IMR-90 (cell line): ENCODE data around the gene PTPRF. TPM values are rescaled to one million over a fixed set of nuclear protein-coding genes. Genes with fewer than 3 reads are reported as not detected.

Source experiments
- ATAC-seq: fragments of 200-7000 bp; cut with Tn5 transposase; 2 replicates; pipeline ENCODE4 v1.9.1; 2020; ENCODE audit warnings: low read depth, mild to moderate bottlenecking, moderate library complexity
- BruUV-seq: library from RNA; stranded (reverse); fragments of 400-500 nt; replicated peaks from 2 replicates; lab custom pipeline; 2021; lab: Mats Ljungman, UMichigan
- CTCF ChIA-PET: fragments of 300-600 bp; formaldehyde crosslinking; extraction: SDS; loops from one replicate; lab custom pipeline; 2021; ENCODE audit warnings: antibody characterized with exemption; lab: Yijun Ruan, JAX
- POLR2A ChIA-PET: fragments of 300-600 bp; sonication (Branson Sonifier 250); formaldehyde crosslinking; loops from one replicate; lab custom pipeline; 2022; ENCODE audit warnings: antibody characterized with exemption; ENCODE audit not compliant: unreplicated experiment; lab: Charles Lee
- DNase-seq: peaks from one replicate; pipeline ENCODE4 v3.0.0; 2013
- H2AFZ ChIP-seq: replicated peaks from 2 replicates; pipeline ENCODE3; 2013; ENCODE audit warnings: low read length, mild to moderate bottlenecking; ENCODE audit not compliant: poor library complexity
- H2AK5ac ChIP-seq: 2 replicates; pipeline ENCODE4 v1.6.1; 2013; ENCODE audit warnings: low read depth, low read length, inconsistent platforms
- H2AK9ac ChIP-seq: replicated peaks from 2 replicates; pipeline ENCODE3; 2013; ENCODE audit warnings: mild to moderate bottlenecking, low read depth, low read length, moderate library complexity; ENCODE audit not compliant: poor library complexity
- H2BK120ac ChIP-seq: 2 replicates; pipeline ENCODE4 v1.6.1; 2013; ENCODE audit warnings: low read depth, low read length, inconsistent platforms
- H2BK15ac ChIP-seq: 3 replicates; pipeline ENCODE4 v1.6.1; 2013; ENCODE audit warnings: low read depth, low read length, inconsistent platforms
- H2BK20ac ChIP-seq: 2 replicates; pipeline ENCODE4 v1.6.1; 2013; ENCODE audit warnings: low read depth, mild to moderate bottlenecking, inconsistent platforms, low read length, moderate library complexity
- H2BK5ac ChIP-seq: 2 replicates; pipeline ENCODE4 v1.6.1; 2013; ENCODE audit warnings: mild to moderate bottlenecking, low read depth, low read length, inconsistent platforms; ENCODE audit not compliant: poor library complexity, severe bottlenecking
- H3K14ac ChIP-seq: replicated peaks from 2 replicates; pipeline ENCODE4 v1.6.1; 2013; ENCODE audit warnings: low read depth, low read length, inconsistent platforms
- H3K18ac ChIP-seq: 2 replicates; pipeline ENCODE4 v1.6.1; 2013; ENCODE audit warnings: low read depth, low read length, control low read depth
- H3K23ac ChIP-seq: 2 replicates; pipeline ENCODE4 v1.6.1; 2013; ENCODE audit warnings: low read depth, low read length, inconsistent platforms
- H3K27ac ChIP-seq: 2 replicates; pipeline ENCODE4 v1.5.1; 2013; ENCODE audit warnings: mild to moderate bottlenecking, control low read depth, low read length; ENCODE audit not compliant: insufficient read depth
- H3K27me3 ChIP-seq: 2 replicates; pipeline ENCODE4 v1.6.1; 2013; ENCODE audit warnings: low read length; ENCODE audit not compliant: control insufficient read depth, insufficient read depth
- H3K36me3 ChIP-seq: 2 replicates; pipeline ENCODE4 v1.6.1; 2013; ENCODE audit warnings: low read length, mixed read lengths; ENCODE audit not compliant: control insufficient read depth, insufficient read depth
- H3K4ac ChIP-seq: 2 replicates; pipeline ENCODE4 v1.6.1; 2013; ENCODE audit warnings: low read depth, low read length, inconsistent platforms
- H3K4me1 ChIP-seq: 2 replicates; pipeline ENCODE4 v1.6.1; 2013; ENCODE audit warnings: low read length, mixed read lengths; ENCODE audit not compliant: control insufficient read depth, insufficient read depth
- H3K4me2 ChIP-seq: 2 replicates; pipeline ENCODE4 v1.6.1; 2013; ENCODE audit warnings: low read depth, mild to moderate bottlenecking, control low read depth, low read length, moderate library complexity
- H3K4me3 ChIP-seq: 2 replicates; pipeline ENCODE4 v1.5.1; 2013; ENCODE audit warnings: low read depth, mild to moderate bottlenecking, control low read depth, low read length, moderate library complexity; ENCODE audit not compliant: insufficient read depth
- H3K56ac ChIP-seq: 2 replicates; pipeline ENCODE4 v1.6.1; 2013; ENCODE audit warnings: low read length, inconsistent platforms; ENCODE audit not compliant: insufficient read depth; ENCODE audit errors: extremely low read depth
- H3K79me1 ChIP-seq, 2 experiments: 2 replicates each; pipeline ENCODE4 v1.6.1; 2013; ENCODE audit warnings: low read length in 2 of 2, inconsistent platforms in 1 of 2, low read depth in 1 of 2
- H3K9ac ChIP-seq: 2 replicates; pipeline ENCODE4 v1.6.1; 2013; ENCODE audit warnings: low read depth, low read length, control low read depth
- H3K9me1 ChIP-seq: 2 replicates; pipeline ENCODE4 v1.6.1; 2013; ENCODE audit warnings: low read length, inconsistent platforms; ENCODE audit not compliant: insufficient read depth
- H3K9me3 ChIP-seq: 2 replicates; pipeline ENCODE4 v1.6.1; 2013; ENCODE audit warnings: low read length; ENCODE audit not compliant: control insufficient read depth, insufficient read depth
- H4K20me1 ChIP-seq: 2 replicates; pipeline ENCODE4 v1.6.1; 2013; ENCODE audit warnings: low read length, inconsistent platforms; ENCODE audit not compliant: insufficient read depth
- H4K5ac ChIP-seq: 2 replicates; pipeline ENCODE4 v1.6.1; 2013; ENCODE audit warnings: mild to moderate bottlenecking, low read depth, low read length, control low read depth
- H4K8ac ChIP-seq, 2 experiments: 2 replicates each; pipeline ENCODE4 v1.6.1; 2013; ENCODE audit warnings: low read depth in 2 of 2, low read length in 2 of 2, control low read depth in 1 of 2, inconsistent platforms in 1 of 2
- H4K91ac ChIP-seq: 2 replicates; pipeline ENCODE4 v1.6.1; 2013; ENCODE audit warnings: low read depth, low read length, inconsistent platforms; ENCODE audit not compliant: insufficient read depth
- BHLHE40 ChIP-seq: fragments of 150-350 bp; IDR thresholded peaks from 2 replicates; pipeline ENCODE4 v1.6.1; 2016; ENCODE audit warnings: mild to moderate bottlenecking, low read depth, low read length
- CEBPB ChIP-seq: IDR thresholded peaks from 2 replicates; pipeline ENCODE4 v1.6.1; 2012; ENCODE audit warnings: low read depth, low read length, improper control_type of control experiment
- CHD1 ChIP-seq: IDR thresholded peaks from 2 replicates; pipeline ENCODE4 v1.6.1; 2012; ENCODE audit warnings: low read depth, low read length, improper control_type of control experiment
- CTCF ChIP-seq: conservative IDR thresholded peaks from 2 replicates; pipeline ENCODE4 v1.5.1; 2012; ENCODE audit warnings: mild to moderate bottlenecking, low read depth, low read length, improper control_type of control experiment
- FOS ChIP-seq: fragments of 150-350 bp; IDR thresholded peaks from 2 replicates; pipeline ENCODE4 v1.6.1; 2016; ENCODE audit warnings: low read depth, low read length
- MAFK ChIP-seq: IDR thresholded peaks from 2 replicates; pipeline ENCODE4 v1.6.1; 2012; ENCODE audit warnings: low read depth, low read length, improper control_type of control experiment
- MAZ ChIP-seq: IDR thresholded peaks from 2 replicates; pipeline ENCODE4 v1.6.1; 2012; ENCODE audit warnings: low read depth, mild to moderate bottlenecking, low read length, improper control_type of control experiment, moderate library complexity, borderline replicate concordance
- MXI1 ChIP-seq: IDR thresholded peaks from 2 replicates; pipeline ENCODE4 v1.6.1; 2012; ENCODE audit warnings: low read depth, mild to moderate bottlenecking, low read length, moderate library complexity, borderline replicate concordance
- NFE2L2 ChIP-seq: fragments of 150-350 bp; IDR thresholded peaks from 2 replicates; pipeline ENCODE4 v1.6.1; 2016; ENCODE audit warnings: low read depth, mild to moderate bottlenecking, low read length
- POLR2A ChIP-seq: IDR thresholded peaks from 2 replicates; pipeline ENCODE4 v1.6.1; 2012; ENCODE audit warnings: mild to moderate bottlenecking, low read depth, low read length
- RCOR1 ChIP-seq: IDR thresholded peaks from 2 replicates; pipeline ENCODE4 v1.6.1; 2012; ENCODE audit warnings: mild to moderate bottlenecking, low read length, improper control_type of control experiment; ENCODE audit not compliant: insufficient replicate concordance
- RFX5 ChIP-seq: IDR thresholded peaks from 2 replicates; pipeline ENCODE4 v1.8.0; 2012; ENCODE audit warnings: low read depth, mild to moderate bottlenecking, low read length, moderate library complexity
- SMC3 ChIP-seq: fragments of 150-350 bp; IDR thresholded peaks from 2 replicates; pipeline ENCODE4 v1.6.1; 2016; ENCODE audit warnings: low read depth, mild to moderate bottlenecking, antibody characterized with exemption, low read length, moderate library complexity
- USF2 ChIP-seq: fragments of 150-350 bp; IDR thresholded peaks from 2 replicates; pipeline ENCODE4 v1.6.1; 2017; ENCODE audit warnings: mild to moderate bottlenecking, antibody characterized with exemption, low read length, low read depth
- WGBS, 2 experiments: methylation state at CpG; one replicate each; pipeline versions ENCODE4 v1.1.5 to v1.1.7; 2013; ENCODE audit warnings: missing lambda C conversion rate in 2 of 2; ENCODE audit not compliant: insufficient read length in 1 of 2; ENCODE audit errors: extremely low coverage in 2 of 2; 5-methylcytosine and 5-hydroxymethylcytosine counted together
- dilution Hi-C: fragments of 300-500 bp; cut with HindIII; formaldehyde crosslinking; loops from one replicate; pipeline ENCODE4 v1.14.3; 2018; ENCODE audit warnings: low sequenced_read_pairs; ENCODE audit not compliant: unreplicated experiment
- in situ Hi-C: fragments of 300-500 bp; cut with MboI; formaldehyde crosslinking; loops from 3 replicates; pipeline ENCODE4 v1.14.3; 2019; ENCODE audit warnings: low sequenced_read_pairs, inconsistent platforms, mixed read lengths
- intact Hi-C: fragments of 100-400 bp; cut with micrococcal nuclease; formaldehyde crosslinking; loops from 2 replicates; pipeline ENCODE4 v1.10.0; 2022
- polyA plus RNA-seq, 3 experiments: library from polyadenylated mRNA; depleted of rRNA; stranded (reverse); fragments of >200 nt; gene quantifications; 2 replicates each; pipeline ENCODE4 v1.2.3, GENCODE V29; 2012; ENCODE audit warnings: low replicate concordance in 1 of 3
- total RNA-seq: library from RNA; depleted of rRNA; stranded (reverse); fragments of >200 nt; gene quantifications from 2 replicates; pipeline ENCODE4 v1.2.3, GENCODE V29; 2012

The PTPRF gene
- total and polyA plus RNA-seq, 2 of the 4 experiments (the other 2 are of a cell fraction), result 25.8 to 92.3 TPM

GRCh38 chr1:43493661-43494450, 36.8 kb upstream of the PTPRF start (continued):
- TF ChIP-seq RCOR1 (no peak), POLR2A (no peak), CEBPB (no peak)

- Histone ChIP-seq H2AFZ (no peak overlapping the region), H3K4ac (no peak overlapping the region), H3K27me3 (no peaks in the 10 kb centered on the region), H4K20me1 (no peaks in the 10 kb centered on the region), H2BK20ac (no peak overlapping the region), H3K4me1 (peaks cover 6% of the 10 kb centered on the region), H3K9me3 (peaks cover 7% of the 10 kb centered on the region), H3K27ac (no peak overlapping the region), H3K4me2 (no peak overlapping the region), H3K18ac (no peak overlapping the region), H2AK5ac (no peak overlapping the region), H3K23ac (no peak overlapping the region), H2BK120ac (no peak overlapping the region), H3K14ac (no peak overlapping the region), H4K91ac (no peak overlapping the region), H3K56ac (no peak overlapping the region), H2BK15ac (no peak overlapping the region), H3K4me3 (no peak overlapping the region), H3K79me1 (no peaks in the 10 kb centered on the region), H3K9ac (no peak overlapping the region), H4K8ac (no peak overlapping the region), H2BK5ac (no peak overlapping the region), H2AK9ac (no peak overlapping the region), H3K36me3 (no peaks in the 10 kb centered on the region), H3K9me1 (no peaks in the 10 kb centered on the region), H4K5ac (no peak overlapping the region)
- BruUV-seq, result no TSS peak
- DNase-seq (no peak), ATAC-seq (no peak)
- ChIA-PET POLR2A (no interaction called here), CTCF (no interaction called here)
- intact Hi-C loops, result no loop called here
- dilution Hi-C loops, result no loop called here
- WGBS, 2 experiments, result 82% methylated on average over 3 of the region's 7 CpGs; no CpG with 5 or more reads in 1 of the 2 experiments
- in situ Hi-C loops, result no loop called here
- TF ChIP-seq RCOR1, result no peak
- no peak for TF ChIP-seq RFX5
- no peak for TF ChIP-seq MAZ
- TF ChIP-seq FOS, result no peak
- TF ChIP-seq CEBPB, result no peak
- TF ChIP-seq NFE2L2, result no peak
- no peak for TF ChIP-seq USF2
- TF ChIP-seq POLR2A, result no peak
- no peak for TF ChIP-seq BHLHE40
- no peak for TF ChIP-seq CHD1
- TF ChIP-seq CTCF, result no peak
- TF ChIP-seq MAFK, result no peak
- no peak for TF ChIP-seq MXI1
- no peak for TF ChIP-seq SMC3
Measured at GRCh38 chr1:43495204-43495603, 35.5 kb upstream of the PTPRF start.
